Measurements from ENCODE around the gene NFS1.
"Not testable (repeated sequence)": the region's sequence is repeated elsewhere in the genome, so short reads cannot be mapped to it uniquely, and the experiment has no call there.

NFS1 gene

GRCh38 chr20:35734374-35734773, 35.2 kb upstream of the NFS1 start:
- Mint-ChIP-seq H3K4me1 (peaks cover 14 to 55% of the 10 kb centered on the region in 2 donors), H3K36me3 (peaks cover 36 to 48% of the 10 kb centered on the region in 2 donors), H3K27ac (peak overlapping the region; percentile 57), H3K9me3 (no peaks in the 10 kb centered on the region), H3K4me3 (peak overlapping the region; percentile 36 to 64), H3K27me3 (no peaks in the 10 kb centered on the region)
- ATAC-seq (replicated peaks) (no peak), DNase-seq (no peak)

- peaks cover 26 to 33% of the 10 kb centered on the region in 2 donors for H3K36me3 Mint-ChIP-seq
- no peaks in the 10 kb centered on the region for H3K9me3 Mint-ChIP-seq
- no peak overlapping the region for H3K4me3 Mint-ChIP-seq
Observed at GRCh38 chr20:35732644-35732982, 33.5 kb upstream of the NFS1 start.

GRCh38 chr20:35731862-35732643, 32.9 kb upstream of the NFS1 start:
- Mint-ChIP-seq H3K9me3 (no peaks in the 10 kb centered on the region), H3K4me3 (no peak overlapping the region), H3K27ac (no peak overlapping the region), H3K36me3 (peaks cover 26 to 31% of the 10 kb centered on the region in 2 donors), H3K4me1 (peaks cover 9 to 38% of the 10 kb centered on the region in 2 donors), H3K27me3 (no peaks in the 10 kb centered on the region)
- DNase-seq, result no peak
- ATAC-seq (replicated peaks), result no peak

More at GRCh38 chr20:35732644-35732982, 33.5 kb upstream of the NFS1 start:
- no peak for ATAC-seq (replicated peaks)
- DNase-seq, result no peak
- Mint-ChIP-seq H3K27ac (peak overlapping the region; percentile 9), H3K4me1 (peaks cover 9 to 40% of the 10 kb centered on the region in 2 donors), H3K27me3 (no peaks in the 10 kb centered on the region)

- DNase-seq (no peak), ATAC-seq (replicated peaks) (no peak)
- Mint-ChIP-seq H3K4me1 (peaks cover 11 to 36% of the 10 kb centered on the region in 2 donors), H3K27ac (no peak overlapping the region), H3K27me3 (no peaks in the 10 kb centered on the region), H3K4me3 (no peak overlapping the region), H3K36me3 (peaks cover 30 to 36% of the 10 kb centered on the region in 2 donors), H3K9me3 (no peaks in the 10 kb centered on the region)
Observed at GRCh38 chr20:35731469-35731788, 32.3 kb upstream of the NFS1 start.

- no peak for DNase-seq
- Mint-ChIP-seq H3K4me1 (peaks cover 11 to 30% of the 10 kb centered on the region in 2 donors), H3K4me3 (no peak overlapping the region), H3K9me3 (no peaks in the 10 kb centered on the region), H3K36me3 (peaks cover 32% of the 10 kb centered on the region in 2 donors), H3K27ac (no peak overlapping the region), H3K27me3 (no peaks in the 10 kb centered on the region)
- ATAC-seq (replicated peaks), result no peak
Observed at GRCh38 chr20:35730583-35731468, 31.7 kb upstream of the NFS1 start.

GRCh38 chr20:35729836-35730582, 30.9 kb upstream of the NFS1 start:
- no peak for ATAC-seq (replicated peaks)
- Mint-ChIP-seq H3K4me3 (no peak overlapping the region), H3K9me3 (no peaks in the 10 kb centered on the region), H3K27me3 (no peaks in the 10 kb centered on the region), H3K36me3 (peaks cover 37 to 39% of the 10 kb centered on the region in 2 donors), H3K27ac (peak overlapping the region; percentile 76), H3K4me1 (peaks cover 11 to 27% of the 10 kb centered on the region in 2 donors)
- DNase-seq, result no peak

GRCh38 chr20:35729283-35729807, 30.2 kb upstream of the NFS1 start:
- Mint-ChIP-seq H3K27ac (no peak overlapping the region), H3K27me3 (no peaks in the 10 kb centered on the region), H3K4me1 (peaks cover 9 to 22% of the 10 kb centered on the region in 2 donors), H3K9me3 (no peaks in the 10 kb centered on the region), H3K36me3 (peaks cover 38 to 40% of the 10 kb centered on the region in 2 donors), H3K4me3 (no peak overlapping the region)
- DNase-seq, result no peak
- ATAC-seq (replicated peaks), result no peak

GRCh38 chr20:35726842-35727711, 27.9 kb upstream of the NFS1 start:
- no peaks in the 10 kb centered on the region for H3K9me3 Mint-ChIP-seq

GRCh38 chr20:35724321-35725230, 25.4 kb upstream of the NFS1 start:
- H3K4me3 Mint-ChIP-seq, result no peak overlapping the region

More at GRCh38 chr20:35726842-35727711, 27.9 kb upstream of the NFS1 start:
- H3K4me1 Mint-ChIP-seq, result peaks cover 5 to 6% of the 10 kb centered on the region in 2 donors
- peak overlapping the region; percentile 62 for H3K27ac Mint-ChIP-seq
- H3K36me3 Mint-ChIP-seq, result peaks cover 26 to 35% of the 10 kb centered on the region in 2 donors
- ATAC-seq (replicated peaks) (no peak), DNase-seq (no peak)
- no peaks in the 10 kb centered on the region for H3K27me3 Mint-ChIP-seq
- H3K4me3 Mint-ChIP-seq, result no peak overlapping the region

GRCh38 chr20:35723652-35724320, 24.6 kb upstream of the NFS1 start:
- H3K27ac Mint-ChIP-seq; DNase-seq; H3K27me3 Mint-ChIP-seq; H3K9me3 Mint-ChIP-seq; H3K4me1 Mint-ChIP-seq; H3K4me3 Mint-ChIP-seq; ATAC-seq (replicated peaks): not testable (repeated sequence)
- peaks cover 38 to 47% of the 10 kb centered on the region in 2 donors for H3K36me3 Mint-ChIP-seq

More at GRCh38 chr20:35724321-35725230, 25.4 kb upstream of the NFS1 start:
- ATAC-seq (replicated peaks), result no peak
- no peak overlapping the region for H3K27ac Mint-ChIP-seq
- no peaks in the 10 kb centered on the region for H3K27me3 Mint-ChIP-seq
- H3K36me3 Mint-ChIP-seq, result peaks cover 38 to 43% of the 10 kb centered on the region in 2 donors
- H3K9me3 Mint-ChIP-seq, result no peaks in the 10 kb centered on the region
- peaks cover 0 to 2% of the 10 kb centered on the region in 2 donors for H3K4me1 Mint-ChIP-seq
- DNase-seq, result no peak

GRCh38 chr20:35723275-35723639, 24.1 kb upstream of the NFS1 start:
- peaks cover 39 to 47% of the 10 kb centered on the region in 2 donors for H3K36me3 Mint-ChIP-seq
- ATAC-seq (replicated peaks); H3K9me3 Mint-ChIP-seq; H3K27me3 Mint-ChIP-seq; DNase-seq; H3K4me3 Mint-ChIP-seq; H3K27ac Mint-ChIP-seq; H3K4me1 Mint-ChIP-seq: not testable (repeated sequence)

- Mint-ChIP-seq H3K27ac (peak overlapping the region; percentile 37), H3K4me1 (peaks cover 0 to 2% of the 10 kb centered on the region in 2 donors), H3K9me3 (no peaks in the 10 kb centered on the region), H3K36me3 (peaks cover 38 to 49% of the 10 kb centered on the region in 2 donors), H3K4me3 (no peak overlapping the region), H3K27me3 (no peaks in the 10 kb centered on the region)
- ATAC-seq (replicated peaks) (no peak), DNase-seq (no peak)
Observed at GRCh38 chr20:35721621-35722020, 22.5 kb upstream of the NFS1 start.

Measured in stimulated activated naive B cell treated with anti-CD40 and anti-IgM and Interleukin-4, amounts not matched to agents 10 μg/mL and 1 μg/mL and 100 μg/mL, for 72 hours (primary cell).